Renal cortex interstitium (tissue), 11 donors: ENCODE measurements around the gene C20orf202. TPM values are rescaled to one million over a fixed set of nuclear protein-coding genes. Genes with fewer than 3 reads are reported as not detected.
"Not testable (repeated sequence)": the region's sequence is repeated elsewhere in the genome, so short reads cannot be mapped to it uniquely, and the experiment has no call there.

Experiments used
- DNase-seq, 11 donors: peaks; one replicate each; pipeline ENCODE4 v3.0.0-alpha.2; 2013; ENCODE audit warnings: low read depth in 9 of 11, low spot score in 4 of 11; ENCODE audit errors: extremely low read depth in 1 of 11
- polyA plus RNA-seq, 3 donors: library from polyadenylated mRNA; unstranded; fragments of 120-200 nt; gene quantifications; one replicate each; pipeline ENCODE4 v1.2.1, GENCODE V29; 2013; ENCODE audit not compliant: insufficient read length in 3 of 3

The C20orf202 gene
- polyA plus RNA-seq, 3 donors = 0.33 to 0.47 (median 0.44) TPM

DNA sequence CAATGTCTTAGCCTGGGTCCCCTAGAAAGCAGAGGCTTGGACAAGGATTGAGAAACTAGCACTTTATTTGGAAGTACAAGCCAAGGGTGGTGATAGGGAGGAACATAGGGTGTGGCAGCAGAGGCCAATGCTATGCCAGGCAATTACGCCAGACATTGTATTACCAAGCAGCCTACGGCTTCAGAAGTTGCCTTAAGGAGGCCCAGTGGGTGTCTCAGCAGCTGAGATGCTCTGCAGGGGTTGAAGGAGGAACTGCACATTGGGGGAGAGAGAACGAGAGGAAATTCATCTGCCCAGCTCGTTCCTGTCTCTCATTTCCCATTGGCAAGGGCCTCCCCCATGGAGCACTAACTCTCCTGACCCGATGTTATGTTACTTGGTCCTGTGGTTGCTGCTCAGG lies 859 bp downstream of the C20orf202 start:
- DNase-seq = no peak

DNA sequence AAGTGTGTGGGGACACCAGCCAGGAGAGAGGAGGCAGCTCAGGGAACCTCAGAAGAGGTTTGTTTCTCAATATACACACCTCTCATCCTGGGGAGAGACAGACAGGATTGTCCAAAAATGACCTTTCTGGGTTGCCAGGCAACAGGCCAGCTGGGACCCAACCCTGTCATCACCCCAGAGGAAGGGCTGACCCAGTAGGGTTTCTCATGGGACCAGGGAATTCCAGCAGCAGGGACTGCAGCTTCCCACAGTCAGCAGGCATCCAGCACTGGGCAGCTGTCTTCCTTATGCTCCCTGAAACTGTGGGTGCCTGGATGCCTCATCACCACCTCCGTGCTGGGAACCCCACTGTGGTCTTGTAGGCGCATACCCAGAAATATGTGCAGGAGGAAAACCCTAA lies 1.3 kb downstream of the C20orf202 start:
- no peak for DNase-seq

DNA sequence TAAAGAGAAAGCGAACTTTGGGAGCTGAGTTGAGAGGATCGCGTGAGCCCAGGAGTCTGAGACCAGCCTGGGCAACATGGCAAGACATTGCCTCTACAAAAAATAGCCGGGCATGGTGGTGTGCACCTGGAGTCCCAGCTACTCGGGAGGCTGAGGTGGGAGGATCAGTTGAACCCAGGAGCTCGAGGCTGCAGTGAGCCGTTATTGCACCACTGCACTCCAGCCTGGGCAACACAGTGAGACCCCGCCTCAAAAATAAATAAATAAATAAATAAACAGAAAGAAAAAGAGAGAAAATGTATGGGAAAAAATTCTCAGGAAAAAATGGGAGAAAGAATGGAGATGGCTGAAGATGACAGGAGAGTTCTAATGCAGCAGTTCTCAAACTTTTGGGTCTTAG lies 2.5 kb downstream of the C20orf202 start:
- DNase-seq = no peak

DNA sequence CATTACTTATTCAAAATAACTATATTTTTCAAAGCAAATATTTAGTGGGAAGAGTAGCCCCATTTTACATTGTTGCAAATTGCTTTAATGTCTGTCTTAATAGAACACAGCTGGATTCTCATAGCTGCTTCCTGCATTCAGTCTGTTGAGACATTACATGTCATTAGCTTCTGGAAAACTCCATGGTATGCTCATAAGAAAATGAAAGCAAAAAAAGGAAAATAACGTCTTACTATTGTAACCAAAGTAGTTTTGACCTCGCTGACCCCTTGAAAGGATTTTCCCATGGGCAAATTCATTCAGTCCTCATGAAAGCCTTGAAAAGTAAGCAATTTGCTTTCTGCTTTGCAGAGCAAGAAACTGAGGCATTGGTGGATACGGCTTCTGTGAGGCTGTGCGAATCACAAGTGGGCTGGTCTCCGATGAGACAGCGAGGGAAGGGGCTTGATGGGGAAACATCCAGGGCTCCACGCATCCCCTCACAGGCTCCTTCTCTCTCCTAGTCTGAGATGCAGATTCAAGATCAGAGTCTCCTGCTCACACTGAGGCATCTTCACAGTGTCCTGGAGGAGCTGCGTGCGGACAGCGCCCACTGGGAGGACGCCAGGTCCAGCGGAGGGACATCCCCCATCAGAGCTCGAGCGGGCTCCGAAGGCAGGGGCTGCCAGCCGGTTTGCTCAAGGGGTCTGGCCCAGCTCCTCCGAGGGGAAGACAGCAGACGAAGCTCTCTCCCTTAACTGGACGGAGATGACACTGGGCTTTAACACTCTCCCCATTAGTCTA lies 3.3 kb downstream of the C20orf202 start:
- peak in 1 of 11 donors; percentile 29 for DNase-seq

DNA sequence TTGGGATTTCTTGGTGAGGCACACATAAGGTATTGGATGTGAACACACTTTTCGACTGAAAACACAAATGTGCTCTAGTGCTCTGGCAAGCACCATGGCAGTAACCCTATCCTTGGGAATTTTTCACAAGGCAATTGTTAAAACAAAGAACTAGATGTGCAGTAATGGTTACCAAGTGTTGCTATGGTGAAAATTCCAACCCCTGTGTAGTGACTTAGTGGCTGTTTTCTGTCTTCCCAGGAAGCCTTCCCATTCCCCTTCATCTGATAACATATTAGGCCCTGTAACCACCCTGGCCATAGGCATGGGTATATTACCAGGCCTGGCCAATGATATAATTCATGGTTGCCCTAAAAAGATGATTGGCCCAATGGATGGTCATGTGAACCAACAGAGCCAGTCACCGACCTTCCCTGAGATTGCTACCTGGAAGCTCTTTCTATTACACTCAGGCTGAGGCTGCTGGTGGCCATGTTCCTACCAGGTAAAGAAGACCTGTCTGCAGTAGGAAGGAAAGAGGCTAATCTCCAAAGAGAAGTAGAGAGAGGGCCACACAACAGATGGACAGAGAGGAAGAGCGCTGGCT lies 4.1 kb downstream of the C20orf202 start:
- DNase-seq = no peak

DNA sequence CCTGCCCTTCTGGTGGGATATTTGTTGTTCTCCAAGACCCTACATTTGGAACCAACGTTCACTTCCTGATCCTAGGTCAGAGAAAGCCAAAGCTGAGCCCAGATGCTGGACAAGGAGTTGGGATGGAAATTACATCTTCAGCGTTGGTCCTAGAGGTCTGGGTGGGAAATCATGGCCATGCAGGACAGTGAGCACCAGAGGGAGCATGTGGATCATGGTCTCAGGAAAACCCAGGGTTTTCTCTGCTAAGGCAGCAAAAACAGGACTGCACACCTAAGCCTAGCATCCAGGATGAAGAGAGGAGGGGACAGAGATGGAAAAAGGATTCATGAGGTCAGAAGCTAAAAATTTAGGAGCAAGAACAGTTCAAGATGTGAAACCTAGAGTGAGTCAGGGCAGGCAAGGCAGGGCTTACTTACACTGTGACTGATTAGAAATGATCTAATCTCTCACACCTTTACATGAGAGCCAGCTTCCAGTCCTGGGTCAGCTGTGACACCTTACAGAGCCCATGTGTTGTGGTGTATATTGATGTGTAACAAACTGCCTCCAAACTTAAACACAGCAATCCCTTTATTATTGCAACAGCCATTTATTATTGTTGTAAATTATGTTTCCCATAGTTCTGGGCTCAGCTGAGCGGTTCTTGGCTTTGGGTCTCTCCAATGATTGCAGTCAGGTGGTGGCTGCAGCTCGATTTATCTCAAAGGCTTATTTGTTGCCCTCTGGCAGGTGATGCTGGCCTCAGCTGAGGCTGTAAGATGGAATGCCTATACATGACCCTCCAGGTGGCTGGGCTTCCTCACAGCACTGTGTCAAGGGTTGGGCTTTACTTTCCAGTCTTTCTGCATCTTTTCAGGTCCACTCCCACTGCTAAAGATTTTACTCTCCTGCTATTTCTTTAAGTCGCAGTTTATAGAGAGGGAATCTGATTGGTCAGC lies 6.5 kb downstream of the C20orf202 start:
- DNase-seq = no peak

DNA sequence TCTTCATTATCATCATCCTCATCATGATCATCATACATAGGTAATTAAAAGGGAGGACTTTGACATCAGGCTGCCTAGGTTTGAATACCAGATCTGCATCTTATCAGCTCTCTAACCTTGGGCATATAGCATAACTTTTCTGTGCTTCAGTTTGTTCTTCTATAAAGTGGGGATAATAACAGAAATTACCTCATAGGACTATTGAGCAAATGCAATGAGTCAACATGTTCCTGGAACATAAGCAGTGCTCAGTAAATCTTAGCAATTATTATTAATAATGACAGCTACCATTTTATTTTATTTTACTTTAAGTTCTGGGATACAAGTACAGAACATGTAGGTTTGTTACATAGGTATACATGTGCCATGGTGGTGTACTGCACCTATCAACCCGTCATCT lies 7.2 kb downstream of the C20orf202 start:
- no peak for DNase-seq

DNA sequence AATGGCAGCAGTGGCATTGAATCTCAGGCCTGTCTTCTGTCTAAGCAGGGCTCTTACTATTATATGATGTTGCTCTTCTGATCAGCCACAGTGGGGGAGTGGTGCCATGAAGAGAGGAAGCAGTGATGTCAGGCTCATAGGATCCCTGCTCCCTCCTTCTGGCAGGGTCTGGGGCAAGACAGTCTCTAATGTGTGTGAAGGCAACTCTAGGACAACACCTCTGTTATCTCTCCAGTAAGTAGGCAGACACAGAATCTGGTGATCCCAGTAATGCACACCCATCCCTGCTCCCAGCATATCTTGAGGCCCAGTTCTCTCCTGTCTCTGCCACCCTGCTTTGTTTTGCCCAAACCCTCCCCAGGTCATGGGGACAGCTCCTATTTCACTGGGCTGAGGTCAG lies 8.8 kb downstream of the C20orf202 start:
- no peak for DNase-seq

DNA sequence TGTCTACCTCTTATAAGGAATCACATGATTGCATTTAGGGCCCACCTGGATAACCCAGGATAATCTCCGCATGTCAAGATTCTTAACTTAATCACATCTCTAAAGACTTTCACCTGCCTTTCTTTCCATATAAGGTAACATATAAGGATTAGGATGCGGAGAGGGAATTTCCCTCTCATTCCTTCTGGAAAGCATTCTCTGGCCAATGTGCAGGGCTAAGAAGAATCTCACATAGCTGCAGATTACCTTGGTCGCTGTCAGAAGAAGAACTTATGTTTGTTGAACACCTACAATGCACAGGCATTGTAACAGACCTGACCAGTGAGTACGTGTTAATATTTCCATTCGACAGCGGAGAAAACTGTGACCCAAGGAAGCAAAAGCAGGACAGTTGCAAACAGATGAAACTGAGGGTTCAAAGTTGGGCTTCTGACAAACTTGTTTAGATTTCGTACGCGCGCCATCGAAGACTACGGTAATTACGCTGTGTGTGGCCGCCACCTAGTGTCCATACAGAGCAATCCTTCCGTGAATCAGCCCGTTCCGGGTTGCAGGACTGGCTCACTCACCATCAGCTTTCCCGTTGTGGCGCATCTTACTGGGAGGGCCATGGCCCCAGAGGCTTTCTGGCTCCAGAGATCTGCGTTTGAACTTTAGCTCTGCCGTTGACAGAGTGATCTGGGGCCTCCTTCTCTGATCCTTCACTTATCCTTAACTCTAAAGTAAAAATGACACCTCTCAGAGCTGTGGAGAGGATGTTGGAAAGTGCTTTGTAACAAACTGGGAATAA lies 9.5 kb downstream of the C20orf202 start:
- DNase-seq = peak in 6 of 11 donors; percentile 33 to 59 (median 50)

DNA sequence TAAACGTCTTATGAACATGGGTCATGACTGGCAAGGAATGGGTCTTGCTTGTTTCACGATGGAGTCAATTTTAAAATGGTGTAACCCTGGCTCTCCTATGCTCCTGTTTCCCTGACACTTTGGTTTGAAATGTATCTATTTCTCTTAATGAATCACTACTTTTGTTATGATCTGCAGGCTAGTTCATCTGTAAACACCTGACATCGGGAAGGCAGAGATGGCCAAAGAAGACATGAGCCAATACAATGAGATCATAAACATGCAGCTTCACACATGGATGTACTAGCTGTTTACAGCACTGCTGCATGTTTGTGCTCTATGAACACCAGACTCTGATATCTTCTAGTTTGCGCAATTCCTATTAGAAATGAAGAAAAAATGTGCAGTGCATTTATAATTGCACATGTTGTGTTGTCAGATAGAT lies 11.6 kb downstream of the C20orf202 start:
- no peak for DNase-seq

DNA sequence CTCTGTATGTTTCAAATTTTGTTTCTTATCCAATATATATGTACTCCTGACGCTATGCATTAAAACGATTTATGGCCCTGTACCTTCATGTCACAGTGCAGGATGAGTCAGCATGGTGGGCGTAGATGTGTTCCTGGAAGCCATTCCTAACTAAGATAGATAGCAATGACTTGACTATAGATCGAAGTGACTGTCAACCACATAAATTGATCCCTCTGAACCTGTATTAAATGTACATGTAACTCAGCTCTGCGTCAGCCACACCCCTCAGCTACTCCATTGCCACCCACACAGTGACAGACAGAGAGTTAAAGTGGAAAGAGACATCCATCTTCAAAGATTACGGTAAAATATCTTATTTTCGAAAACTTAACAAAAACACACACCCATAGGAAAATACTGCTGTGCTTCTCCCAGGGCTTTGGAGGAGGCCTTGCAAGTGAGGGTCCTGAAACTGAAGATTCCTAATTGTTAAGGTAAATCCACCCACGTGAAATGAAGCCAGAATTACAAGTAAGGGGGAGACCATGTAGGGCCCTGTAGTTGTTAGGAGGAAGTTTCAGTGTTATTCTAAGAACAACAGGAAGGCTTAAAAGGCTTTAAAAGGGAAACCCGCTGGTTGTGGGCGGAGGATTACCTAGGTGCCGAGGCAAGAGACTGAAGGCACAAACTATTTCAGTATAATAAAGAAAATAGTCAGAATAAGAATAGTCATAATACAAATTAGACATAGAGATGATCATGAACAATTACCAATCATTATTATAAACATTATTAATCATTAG lies 12.3 kb downstream of the C20orf202 start:
- no peak for DNase-seq

DNA sequence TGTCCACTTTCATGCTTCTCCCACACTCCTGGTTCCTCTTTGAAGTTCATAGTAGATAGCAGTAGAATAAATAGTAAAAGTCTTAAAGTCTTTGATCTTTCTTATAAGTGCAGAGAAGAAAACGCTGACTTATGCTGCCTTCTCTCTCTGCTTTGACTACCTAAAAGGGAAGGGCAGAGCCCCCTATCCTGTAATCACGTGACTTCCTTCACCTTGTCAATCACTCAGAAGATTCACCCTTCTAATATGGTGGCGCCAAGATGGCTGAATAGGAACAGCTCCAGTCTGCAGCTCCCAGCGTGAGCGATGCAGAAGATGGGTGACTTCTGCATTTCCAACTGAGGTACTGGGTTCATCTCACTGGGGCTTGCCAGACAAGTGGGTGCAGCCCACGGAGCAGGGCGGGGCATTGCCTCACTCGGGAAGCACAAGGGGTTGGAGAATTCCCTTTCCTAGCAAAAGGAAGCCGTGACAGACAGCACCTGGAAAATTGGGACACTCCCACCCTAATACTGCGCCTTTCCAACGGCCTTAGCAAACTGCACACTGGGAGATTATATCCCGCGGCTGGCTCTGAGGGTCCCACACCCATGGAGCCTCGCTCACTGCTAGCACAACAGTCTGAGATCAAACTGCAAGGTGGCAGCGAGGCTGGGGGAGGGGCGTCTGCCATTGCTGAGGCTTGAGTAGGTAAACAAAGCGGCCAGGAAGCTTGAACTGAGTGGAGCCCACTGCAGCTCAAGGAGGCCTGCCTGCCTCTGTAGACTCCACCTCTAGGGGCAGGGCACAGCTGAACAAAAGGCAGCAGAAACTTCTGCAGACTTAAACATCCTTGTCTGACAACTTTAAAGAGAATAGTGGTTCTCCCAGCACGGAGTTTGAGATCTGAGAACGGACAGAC lies 13.5 kb downstream of the C20orf202 start:
- not testable (repeated sequence) for DNase-seq

DNA sequence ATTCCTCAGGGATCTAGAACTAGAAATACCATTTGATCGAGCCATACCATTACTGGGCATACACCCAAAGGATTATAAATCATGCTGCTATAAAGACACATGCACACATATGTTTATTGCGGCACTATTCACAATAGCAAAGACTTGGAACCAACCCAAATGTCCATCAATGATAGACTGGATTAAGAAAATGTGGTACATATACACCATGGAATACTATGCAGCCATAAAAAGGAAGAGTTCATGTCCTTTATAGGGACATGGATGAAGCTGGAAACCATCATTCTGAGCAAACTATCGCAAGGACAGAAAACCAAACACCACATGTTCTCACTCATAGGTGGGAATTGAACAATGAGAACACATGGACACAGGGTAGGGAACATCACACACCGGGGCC lies 19.5 kb downstream of the C20orf202 start:
- DNase-seq = not testable (repeated sequence)

DNA sequence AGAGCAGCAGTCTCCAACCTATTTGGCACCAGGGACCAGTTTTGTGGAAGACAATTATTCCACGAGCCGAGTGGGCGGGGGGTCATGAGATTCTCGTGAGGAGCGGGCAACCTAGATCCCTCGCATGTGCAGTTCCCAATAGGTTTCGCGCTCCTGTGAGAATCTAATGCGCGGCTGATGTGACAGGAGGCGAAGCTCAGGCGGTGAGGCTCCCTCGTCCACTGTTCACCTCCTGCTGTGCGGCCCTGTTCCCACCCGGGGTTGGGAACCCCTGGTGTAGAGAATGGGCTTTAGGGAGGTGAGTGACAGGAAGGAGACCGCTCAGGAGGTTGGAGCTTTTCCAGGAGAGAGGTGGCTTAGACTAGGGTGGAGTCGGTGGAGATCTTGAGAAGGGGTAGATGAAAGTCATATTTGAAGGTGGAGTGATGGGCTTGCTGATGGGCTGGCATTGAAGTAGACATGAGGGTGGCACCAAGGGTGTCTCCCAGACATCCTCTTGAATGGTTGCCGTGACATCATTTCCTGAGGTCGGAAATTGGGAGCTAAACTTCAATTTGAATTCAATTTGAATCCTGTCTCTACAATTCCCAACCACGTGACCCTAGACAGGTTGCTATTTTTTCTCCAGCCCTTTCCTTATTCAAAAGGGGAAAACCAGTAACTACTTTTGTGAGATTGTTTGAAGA lies 21.1 kb downstream of the C20orf202 start:
- DNase-seq = no peak

DNA sequence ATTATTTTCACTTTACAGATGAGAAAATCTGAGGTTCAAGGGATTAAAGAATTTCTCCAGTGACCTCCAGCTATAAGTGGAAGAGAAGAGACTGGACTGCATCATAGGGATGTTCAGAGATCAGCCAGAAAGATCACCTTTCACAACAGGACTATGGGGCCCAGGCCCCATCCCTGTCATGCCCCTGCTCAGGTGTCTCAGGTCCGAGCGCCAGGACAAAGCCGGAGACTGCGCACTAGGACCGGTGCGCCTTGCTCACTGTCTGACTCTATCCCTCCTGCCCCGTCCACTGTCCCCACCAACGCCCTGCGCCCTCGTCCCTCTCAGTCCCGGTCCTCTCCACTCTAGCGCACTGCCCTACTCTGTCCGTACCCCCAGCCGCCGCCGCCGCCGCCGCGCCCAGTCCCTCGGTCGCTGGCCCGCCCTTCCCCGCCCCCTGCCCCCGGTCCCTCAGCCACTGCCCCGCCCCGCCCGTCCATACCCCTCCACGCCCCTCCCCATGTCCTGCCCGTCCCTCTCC lies 22.1 kb downstream of the C20orf202 start:
- no peak for DNase-seq
